ENCODE data around the gene METAP1D.
"Not testable (repeated sequence)": the region's sequence is repeated elsewhere in the genome, so short reads cannot be mapped to it uniquely, and the experiment has no call there.

The METAP1D gene

GRCh38 chr2:172062402-172063004, 62.8 kb downstream of the METAP1D start:
- no peak overlapping the region for H3K27ac ChIP-seq
- H3K36me3 ChIP-seq (ENCODE audit: insufficient read depth, low read length) = no peaks in the 10 kb centered on the region
- no peak for DNase-seq (ENCODE audit: low read depth, low spot score)
- TF ChIP-seq EZH2 (IDR thresholded peaks at IDR 0.05) (no peak), POLR2AphosphoS5 (IDR thresholded peaks at IDR 0.05; ENCODE audit: borderline replicate concordance, low read depth, low read length) (no peak), FOXP2 (optimal IDR thresholded peaks at IDR 0.05; ENCODE audit: control extremely low read depth, extremely low read length, insufficient read depth) (no peak)
- no peaks in the 10 kb centered on the region for H3K9me3 ChIP-seq (ENCODE audit: low read depth, low read length)
- H3K4me3 ChIP-seq = no peak overlapping the region
- no peak overlapping the region for H3K9ac ChIP-seq (ENCODE audit: insufficient read length)

DNA sequence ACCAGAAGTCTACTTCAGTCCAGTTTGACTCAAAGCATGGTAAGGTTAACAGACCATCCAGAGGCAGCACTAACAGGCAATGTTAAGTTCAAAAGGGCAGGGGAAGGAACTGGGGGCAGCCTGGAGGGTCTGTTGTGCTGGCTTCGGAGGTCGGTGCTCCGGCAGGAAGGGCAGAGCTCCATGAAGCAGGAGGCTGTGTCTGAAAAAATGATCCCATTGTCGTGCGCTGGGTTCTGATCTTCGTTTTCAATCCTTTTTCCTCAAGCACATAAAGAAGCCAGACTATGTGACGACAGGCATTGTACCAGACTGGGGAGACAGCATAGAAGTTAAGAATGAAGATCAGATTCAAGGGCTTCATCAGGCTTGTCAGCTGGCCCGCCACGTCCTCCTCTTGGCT, 63.7 kb downstream of the METAP1D start:
- no peaks in the 10 kb centered on the region for H3K9me3 ChIP-seq (ENCODE audit: low read depth, low read length)
- H3K27ac ChIP-seq = no peak overlapping the region
- no peaks in the 10 kb centered on the region for H3K36me3 ChIP-seq (ENCODE audit: insufficient read depth, low read length)
- no peak overlapping the region for H3K9ac ChIP-seq (ENCODE audit: insufficient read length)
- no peak for DNase-seq (ENCODE audit: low read depth, low spot score)
- TF ChIP-seq POLR2AphosphoS5 (IDR thresholded peaks at IDR 0.05; ENCODE audit: borderline replicate concordance, low read depth, low read length) = no peak
- TF ChIP-seq FOXP2 (optimal IDR thresholded peaks at IDR 0.05; ENCODE audit: control extremely low read depth, extremely low read length, insufficient read depth) = no peak
- no peak for TF ChIP-seq EZH2 (IDR thresholded peaks at IDR 0.05)
- no peak overlapping the region for H3K4me3 ChIP-seq

DNA sequence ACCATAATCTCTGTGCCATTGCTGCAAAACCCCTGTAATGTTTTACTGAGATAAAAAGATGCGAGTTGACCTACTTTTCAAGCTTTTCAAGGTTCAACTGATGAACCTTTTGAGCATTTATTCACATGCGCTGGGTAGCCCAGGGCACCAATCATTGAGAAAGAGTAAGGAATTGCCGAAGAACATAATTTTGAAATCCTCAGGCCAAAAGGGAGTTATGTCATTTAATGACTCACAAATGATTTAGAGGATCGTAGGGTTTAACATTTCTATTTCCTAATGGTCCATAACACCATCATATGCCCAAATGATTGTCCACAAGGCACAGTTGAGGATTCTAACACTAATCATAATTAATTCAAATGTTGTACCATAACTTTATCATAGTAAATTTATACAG, 65.4 kb downstream of the METAP1D start:
- Histone ChIP-seq H3K9ac (ENCODE audit: insufficient read length) (no peak overlapping the region), H3K27ac (no peak overlapping the region), H3K4me3 (no peak overlapping the region), H3K36me3 (ENCODE audit: insufficient read depth, low read length) (no peaks in the 10 kb centered on the region), H3K9me3 (ENCODE audit: low read depth, low read length) (no peaks in the 10 kb centered on the region)
- DNase-seq (ENCODE audit: low read depth, low spot score) = no peak
- no peak for TF ChIP-seq FOXP2 (optimal IDR thresholded peaks at IDR 0.05; ENCODE audit: control extremely low read depth, extremely low read length, insufficient read depth)
- TF ChIP-seq EZH2 (IDR thresholded peaks at IDR 0.05) = no peak
- TF ChIP-seq POLR2AphosphoS5 (IDR thresholded peaks at IDR 0.05; ENCODE audit: borderline replicate concordance, low read depth, low read length) = no peak

- no peaks in the 10 kb centered on the region for H3K36me3 ChIP-seq (ENCODE audit: insufficient read depth, low read length)
- H3K9ac ChIP-seq (ENCODE audit: insufficient read length) = no peak overlapping the region
- TF ChIP-seq EZH2 (IDR thresholded peaks at IDR 0.05) = no peak
- TF ChIP-seq POLR2AphosphoS5 (IDR thresholded peaks at IDR 0.05; ENCODE audit: borderline replicate concordance, low read depth, low read length) = no peak
- no peak for TF ChIP-seq FOXP2 (optimal IDR thresholded peaks at IDR 0.05; ENCODE audit: control extremely low read depth, extremely low read length, insufficient read depth)
- no peaks in the 10 kb centered on the region for H3K9me3 ChIP-seq (ENCODE audit: low read depth, low read length)
- no peak overlapping the region for H3K27ac ChIP-seq
- no peak for DNase-seq (ENCODE audit: low read depth, low spot score)
- no peak overlapping the region for H3K4me3 ChIP-seq
Observed at GRCh38 chr2:172066394-172066886, 66.7 kb downstream of the METAP1D start.

GRCh38 chr2:172067905-172068304, 68.2 kb downstream of the METAP1D start:
- not testable (repeated sequence) for H3K9ac ChIP-seq (ENCODE audit: insufficient read length); H3K36me3 ChIP-seq (ENCODE audit: insufficient read depth, low read length); H3K27ac ChIP-seq; H3K4me3 ChIP-seq; DNase-seq (ENCODE audit: low read depth, low spot score); H3K9me3 ChIP-seq (ENCODE audit: low read depth, low read length)

DNA sequence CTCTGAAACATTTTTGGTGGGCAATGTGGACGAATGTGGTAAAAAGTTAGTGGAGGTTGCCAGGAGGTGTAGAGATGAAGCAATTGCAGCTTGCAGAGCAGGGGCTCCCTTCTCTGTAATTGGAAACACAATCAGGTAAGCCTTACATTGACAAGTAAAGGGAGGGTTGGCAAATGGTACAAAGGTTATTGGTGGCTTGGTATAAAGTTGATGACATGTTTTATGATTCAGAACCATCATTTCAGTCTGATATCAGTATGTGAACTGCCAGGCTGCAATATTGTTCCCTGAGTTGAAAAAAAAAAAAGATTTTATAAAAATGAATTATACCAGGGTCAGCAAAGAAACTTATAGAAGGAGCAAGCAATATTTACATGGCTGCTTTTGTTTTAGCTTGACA, 71.2 kb downstream of the METAP1D start:
- no peak overlapping the region for H3K27ac ChIP-seq
- no peaks in the 10 kb centered on the region for H3K9me3 ChIP-seq (ENCODE audit: low read depth, low read length)
- no peak overlapping the region for H3K4me3 ChIP-seq
- DNase-seq (ENCODE audit: low read depth, low spot score) = no peak
- no peak for TF ChIP-seq POLR2AphosphoS5 (IDR thresholded peaks at IDR 0.05; ENCODE audit: borderline replicate concordance, low read depth, low read length)
- no peak for TF ChIP-seq EZH2 (IDR thresholded peaks at IDR 0.05)
- no peak for TF ChIP-seq FOXP2 (optimal IDR thresholded peaks at IDR 0.05; ENCODE audit: control extremely low read depth, extremely low read length, insufficient read depth)
- H3K9ac ChIP-seq (ENCODE audit: insufficient read length) = no peak overlapping the region
- H3K36me3 ChIP-seq (ENCODE audit: insufficient read depth, low read length) = no peaks in the 10 kb centered on the region

- Histone ChIP-seq H3K27ac (no peak overlapping the region), H3K4me3 (no peak overlapping the region), H3K9ac (ENCODE audit: insufficient read length) (no peak overlapping the region), H3K9me3 (ENCODE audit: low read depth, low read length) (no peaks in the 10 kb centered on the region), H3K36me3 (ENCODE audit: insufficient read depth, low read length) (no peaks in the 10 kb centered on the region)
- no peak for TF ChIP-seq EZH2 (IDR thresholded peaks at IDR 0.05)
- no peak for TF ChIP-seq POLR2AphosphoS5 (IDR thresholded peaks at IDR 0.05; ENCODE audit: borderline replicate concordance, low read depth, low read length)
- no peak for TF ChIP-seq FOXP2 (optimal IDR thresholded peaks at IDR 0.05; ENCODE audit: control extremely low read depth, extremely low read length, insufficient read depth)
- no peak for DNase-seq (ENCODE audit: low read depth, low spot score)
Observed at GRCh38 chr2:172072303-172072702, 72.5 kb downstream of the METAP1D start.

DNA sequence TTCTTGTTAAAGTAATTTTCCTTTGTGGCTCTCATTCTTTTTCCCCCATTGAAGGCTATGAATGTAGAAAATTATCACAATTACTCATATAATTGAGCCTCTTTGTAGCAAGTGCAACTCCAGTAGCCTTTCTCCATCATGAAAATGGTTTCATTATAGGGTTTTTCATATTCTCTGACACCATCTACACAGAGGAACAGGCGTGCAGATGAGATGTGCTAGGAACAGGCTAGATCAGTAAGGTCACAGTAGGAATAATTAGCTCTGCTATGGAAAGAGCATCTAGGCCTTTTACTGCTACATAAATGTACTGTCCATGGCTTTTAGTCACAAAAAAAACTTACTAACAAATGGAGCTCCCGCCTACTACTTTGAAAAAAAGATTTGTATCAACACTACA, 73.0 kb downstream of the METAP1D start:
- no peak for DNase-seq (ENCODE audit: low read depth, low spot score)
- Histone ChIP-seq H3K4me3 (no peak overlapping the region), H3K9me3 (ENCODE audit: low read depth, low read length) (no peaks in the 10 kb centered on the region), H3K9ac (ENCODE audit: insufficient read length) (no peak overlapping the region), H3K36me3 (ENCODE audit: insufficient read depth, low read length) (no peaks in the 10 kb centered on the region), H3K27ac (no peak overlapping the region)
- TF ChIP-seq EZH2 (IDR thresholded peaks at IDR 0.05) (no peak), FOXP2 (optimal IDR thresholded peaks at IDR 0.05; ENCODE audit: control extremely low read depth, extremely low read length, insufficient read depth) (no peak), POLR2AphosphoS5 (IDR thresholded peaks at IDR 0.05; ENCODE audit: borderline replicate concordance, low read depth, low read length) (no peak)

GRCh38 chr2:172073518-172073917, 73.8 kb downstream of the METAP1D start:
- Histone ChIP-seq H3K9me3 (ENCODE audit: low read depth, low read length) (no peaks in the 10 kb centered on the region), H3K4me3 (no peak overlapping the region), H3K9ac (ENCODE audit: insufficient read length) (no peak overlapping the region), H3K36me3 (ENCODE audit: insufficient read depth, low read length) (no peaks in the 10 kb centered on the region), H3K27ac (no peak overlapping the region)
- DNase-seq (ENCODE audit: low read depth, low spot score) = no peak
- TF ChIP-seq POLR2AphosphoS5 (IDR thresholded peaks at IDR 0.05; ENCODE audit: borderline replicate concordance, low read depth, low read length) (no peak), FOXP2 (optimal IDR thresholded peaks at IDR 0.05; ENCODE audit: control extremely low read depth, extremely low read length, insufficient read depth) (no peak), EZH2 (IDR thresholded peaks at IDR 0.05) (no peak)

Measured in SK-N-MC (cell line).